CD14-positive monocyte (primary cell): ENCODE results near the gene NDST4. TPM values are rescaled to one million over a fixed set of nuclear protein-coding genes. Genes with fewer than 3 reads are reported as not detected.

ENCODE experiments used
- DNase-seq, 3 donors: peaks; one replicate each; pipeline ENCODE4 v3.0.0-alpha.2; 2011 to 2022
- H2AFZ ChIP-seq: 2 replicates; pipeline ENCODE4 v1.6.0; 2012; ENCODE audit warnings: mild to moderate bottlenecking, low read depth, low read length, inconsistent platforms; ENCODE audit not compliant: insufficient read depth, poor library complexity, severe bottlenecking
- H3K27ac ChIP-seq, 2 donors: 1 replicate in 1 of 2; 2 replicates in 1 of 2; pipeline ENCODE4 v1.5.1; 2012 to 2013; ENCODE audit warnings: low read length in 2 of 2, control low read depth in 1 of 2, inconsistent platforms in 1 of 2, low read depth in 1 of 2, mild to moderate bottlenecking in 1 of 2
- H3K27me3 ChIP-seq, 2 donors: one replicate each; pipeline versions ENCODE4 v1.6.0 to v1.6.1; 2011 to 2013; ENCODE audit warnings: low read length in 2 of 2; ENCODE audit not compliant: control insufficient read depth in 2 of 2, insufficient read depth in 2 of 2
- H3K36me3 ChIP-seq, 2 donors: replicated peaks in 1 of 2; 1 replicate in 1 of 2; 2 replicates in 1 of 2; pipeline versions ENCODE4 v1.5.1 to v1.6.1; 2012 to 2013; ENCODE audit warnings: low read length in 2 of 2, control low read depth in 1 of 2, inconsistent platforms in 1 of 2, mild to moderate bottlenecking in 1 of 2; ENCODE audit not compliant: insufficient read depth in 2 of 2, control insufficient read depth in 1 of 2
- H3K4me1 ChIP-seq, 2 donors: 1 replicate in 1 of 2; 2 replicates in 1 of 2; pipeline versions ENCODE4 v1.5.1 to v1.6.1; 2012 to 2013; ENCODE audit warnings: low read length in 2 of 2, control low read depth in 1 of 2, inconsistent platforms in 1 of 2, mild to moderate bottlenecking in 1 of 2, moderate library complexity in 1 of 2; ENCODE audit not compliant: insufficient read depth in 2 of 2, control insufficient read depth in 1 of 2
- H3K4me2 ChIP-seq: replicated peaks from 2 replicates; pipeline ENCODE3; 2012; ENCODE audit warnings: low read length, moderate library complexity, mild to moderate bottlenecking; ENCODE audit not compliant: poor library complexity, severe bottlenecking; ENCODE audit errors: extremely low read depth
- H3K4me3 ChIP-seq, 3 experiments: fragments of 200-600 bp in 1 of 3; sonication (generic) in 1 of 3; replicated peaks in 1 of 3; 1 replicate in 2 of 3; 2 replicates in 1 of 3; pipeline ENCODE4 v1.5.1; 2011 to 2013; ENCODE audit warnings: low read length in 3 of 3, mild to moderate bottlenecking in 3 of 3, control low read depth in 2 of 3, low read depth in 2 of 3, inconsistent platforms in 1 of 3, moderate library complexity in 1 of 3
- H3K79me2 ChIP-seq: 2 replicates; pipeline ENCODE4 v1.6.0; 2012; ENCODE audit warnings: mild to moderate bottlenecking, control low read depth, inconsistent platforms, low read length, moderate library complexity; ENCODE audit not compliant: insufficient read depth
- H3K9ac ChIP-seq: 2 replicates; pipeline ENCODE4 v1.6.0; 2017; ENCODE audit warnings: low read length, mild to moderate bottlenecking; ENCODE audit not compliant: insufficient read depth, poor library complexity, severe bottlenecking
- H3K9me3 ChIP-seq, 2 donors: replicated peaks in 1 of 2; 1 replicate in 1 of 2; 2 replicates in 1 of 2; pipeline versions ENCODE4 v1.5.1 to v1.6.1; 2012 to 2013; ENCODE audit warnings: low read length in 2 of 2, control low read depth in 1 of 2; ENCODE audit not compliant: control insufficient read depth in 1 of 2, insufficient read depth in 1 of 2
- H4K20me1 ChIP-seq: 2 replicates; pipeline ENCODE4 v1.6.0; 2012; ENCODE audit warnings: mild to moderate bottlenecking, low read length, control low read depth, moderate library complexity; ENCODE audit not compliant: insufficient read depth
- H3K27ac Mint-ChIP-seq, 7 donors: one replicate each; pipeline ENCODE4 v1.8.0; 2020; ENCODE audit warnings: mild to moderate bottlenecking in 7 of 7, mixed read lengths in 7 of 7, moderate library complexity in 6 of 7, inconsistent platforms in 2 of 7
- H3K27me3 Mint-ChIP-seq, 3 donors: one replicate each; pipeline ENCODE4 v1.8.0; 2021 to 2022; ENCODE audit warnings: low read depth in 3 of 3, mild to moderate bottlenecking in 3 of 3, mixed read lengths in 3 of 3, moderate library complexity in 3 of 3, inconsistent platforms in 1 of 3
- H3K36me3 Mint-ChIP-seq, 2 donors: one replicate each; pipeline ENCODE4 v1.8.0; 2020; ENCODE audit warnings: mixed read lengths in 2 of 2, inconsistent platforms in 1 of 2, mild to moderate bottlenecking in 1 of 2
- H3K4me1 Mint-ChIP-seq: one replicate; pipeline ENCODE4 v1.8.0; 2020; ENCODE audit warnings: mild to moderate bottlenecking, mixed read lengths
- H3K4me3 Mint-ChIP-seq, 2 donors: one replicate each; pipeline ENCODE4 v1.8.0; 2020; ENCODE audit warnings: mild to moderate bottlenecking in 2 of 2, mixed read lengths in 2 of 2, moderate library complexity in 1 of 2
- H3K9me3 Mint-ChIP-seq, 7 donors: one replicate each; pipeline ENCODE4 v1.8.0; 2020 to 2022; ENCODE audit warnings: mixed read lengths in 7 of 7, mild to moderate bottlenecking in 6 of 7, moderate library complexity in 6 of 7, inconsistent platforms in 2 of 7
- CTCF ChIP-seq: fragments of 200-600 bp; IDR thresholded peaks from one replicate; pipeline ENCODE4 v1.8.0; 2022; ENCODE audit warnings: antibody characterized with exemption, mild to moderate bottlenecking
- WGBS: methylation state at CpG from one replicate; pipeline ENCODE4 v1.1.5; 2013; ENCODE audit warnings: missing lambda C conversion rate; ENCODE audit not compliant: insufficient coverage; 5-methylcytosine and 5-hydroxymethylcytosine counted together
- intact Hi-C, 2 donors: fragments of 100-400 bp; cut with micrococcal nuclease; formaldehyde crosslinking; loops; one replicate each; pipeline versions ENCODE4 v1.15.0 to v1.15.1; 2023
- polyA plus RNA-seq, 3 donors: library from polyadenylated mRNA; depleted of rRNA in 1 of 3; unstranded in 2 of 3; stranded (reverse) in 1 of 3; fragments of 300-500 nt in 2 of 3; fragments of >200 nt in 1 of 3; fragmentation: Illumina TruSeq in 2 of 3; gene quantifications; 1 replicate in 2 of 3; 2 replicates in 1 of 3; pipeline ENCODE4 v1.2.3, GENCODE V29; 2012 to 2021

NDST4 gene
- polyA plus RNA-seq, 3 donors: not detected

GRCh38 chr4:114905017-114905416 lies 208.4 kb downstream of the NDST4 start:
- no peaks in the 10 kb centered on the region for H3K27me3 ChIP-seq
- DNase-seq: no peak
- no peak for TF ChIP-seq CTCF
- H3K27ac ChIP-seq: no peak overlapping the region
- no peak overlapping the region for H3K4me3 ChIP-seq
- intact Hi-C loops: no loop called here
- H3K4me1 ChIP-seq: no peaks in the 10 kb centered on the region
- H4K20me1 ChIP-seq: no peaks in the 10 kb centered on the region
- no peak overlapping the region for H2AFZ ChIP-seq
- Mint-ChIP-seq H3K27ac (no peak overlapping the region), H3K4me1 (no peaks in the 10 kb centered on the region), H3K9me3 (peaks cover 0 to 3% (median 0%) of the 10 kb centered on the region in 7 donors), H3K27me3 (no peaks in the 10 kb centered on the region), H3K4me3 (no peak overlapping the region), H3K36me3 (no peaks in the 10 kb centered on the region)
- no peak overlapping the region for H3K4me2 ChIP-seq
- H3K79me2 ChIP-seq: no peaks in the 10 kb centered on the region
- H3K9ac ChIP-seq: no peak overlapping the region
- H3K36me3 ChIP-seq: no peaks in the 10 kb centered on the region
- no peaks in the 10 kb centered on the region for H3K9me3 ChIP-seq

- H3K4me1 ChIP-seq: no peaks in the 10 kb centered on the region
- no peak for TF ChIP-seq CTCF
- intact Hi-C loops: no loop called here
- Mint-ChIP-seq H3K27me3 (no peaks in the 10 kb centered on the region), H3K36me3 (no peaks in the 10 kb centered on the region), H3K4me3 (no peak overlapping the region), H3K27ac (no peak overlapping the region), H3K4me1 (no peaks in the 10 kb centered on the region), H3K9me3 (peaks cover 0 to 2% (median 0%) of the 10 kb centered on the region in 7 donors)
- H2AFZ ChIP-seq: no peak overlapping the region
- H3K9me3 ChIP-seq: no peaks in the 10 kb centered on the region
- H3K9ac ChIP-seq: no peak overlapping the region
- H3K36me3 ChIP-seq: no peaks in the 10 kb centered on the region
- no peak overlapping the region for H3K4me3 ChIP-seq
- DNase-seq: no peak
- H3K27ac ChIP-seq: no peak overlapping the region
- no peaks in the 10 kb centered on the region for H4K20me1 ChIP-seq
- no peaks in the 10 kb centered on the region for H3K79me2 ChIP-seq
- no peaks in the 10 kb centered on the region for H3K27me3 ChIP-seq
- WGBS: 100% methylated on average over 2 of the region's 4 CpGs
- H3K4me2 ChIP-seq: no peak overlapping the region
Observed at GRCh38 chr4:114900934-114901333, 212.5 kb downstream of the NDST4 start.
